Measurements from ENCODE around the gene SNRPD2.

SNRPD2 gene

DNA sequence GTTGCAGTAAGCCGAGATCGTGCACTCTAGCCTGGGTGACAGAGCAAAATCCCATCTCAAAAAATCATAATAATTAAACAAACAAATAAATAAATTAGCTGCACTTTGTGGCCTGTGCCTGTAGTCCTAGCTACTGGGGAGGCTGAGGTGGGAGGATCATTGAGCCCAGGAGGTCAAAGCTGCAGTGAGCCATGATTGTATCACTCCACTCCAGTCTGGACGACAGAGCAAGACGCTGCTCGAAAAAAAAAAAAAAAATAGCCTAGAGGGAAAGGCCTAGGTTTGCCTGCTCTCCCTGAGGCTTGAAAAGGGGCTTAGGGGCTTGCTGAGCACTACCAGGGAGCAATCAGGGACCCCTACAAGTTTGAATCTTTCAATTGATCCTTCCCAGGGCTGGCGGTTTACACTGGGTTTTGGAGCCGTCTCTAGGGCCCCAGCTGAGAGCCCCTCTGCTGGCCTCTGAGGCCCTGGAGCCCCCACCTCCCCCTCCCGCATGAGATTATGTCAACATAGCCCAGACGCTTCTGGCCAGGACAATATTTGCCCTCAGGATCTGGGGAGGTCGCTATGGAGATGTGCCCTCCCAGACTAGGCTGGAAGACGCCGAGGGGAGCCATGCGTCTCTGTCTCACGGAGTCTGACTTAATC lies 34.1 kb downstream of the SNRPD2 start:
- DNase-seq (ENCODE audit: low read depth) = no peak

DNA sequence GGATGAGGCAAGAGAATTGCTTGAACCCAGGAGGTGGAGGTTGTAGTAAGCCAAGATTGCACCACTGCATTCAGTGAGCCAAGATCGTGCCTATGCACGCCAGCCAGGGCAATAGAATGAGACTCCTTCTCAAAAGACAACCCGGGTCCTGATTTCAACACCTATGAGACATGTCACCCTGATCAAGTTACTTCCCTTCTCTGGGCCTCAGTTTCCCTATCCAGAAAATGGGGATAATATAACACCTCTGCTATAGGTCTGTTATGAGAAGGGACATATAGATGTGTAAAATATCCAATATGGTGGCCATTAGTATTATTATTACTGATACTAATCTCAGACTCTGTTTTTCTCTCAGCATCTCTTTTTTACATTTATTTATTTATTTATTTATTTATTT lies 36.7 kb downstream of the SNRPD2 start:
- no peak for DNase-seq (ENCODE audit: low read depth)

DNA sequence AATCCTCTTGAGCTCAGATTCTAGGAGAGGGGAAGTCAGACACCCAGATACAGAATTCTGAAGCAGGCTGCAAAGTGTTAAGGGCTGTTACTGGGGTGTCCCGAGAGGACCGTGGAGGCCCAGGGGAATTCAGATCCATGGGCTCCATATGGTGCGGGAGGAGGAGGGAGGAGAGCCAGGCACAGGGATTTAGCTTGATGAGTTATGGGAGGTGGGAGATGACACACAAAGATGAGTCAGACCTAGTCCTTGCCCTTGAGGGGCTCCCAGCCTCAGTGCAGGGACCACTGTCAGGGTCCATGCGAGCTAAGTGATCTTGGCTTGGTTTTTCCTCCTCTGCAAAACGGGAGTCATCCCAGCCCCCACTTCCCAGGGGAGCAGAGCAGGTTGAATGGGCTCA lies 38.1 kb downstream of the SNRPD2 start:
- no peak for DNase-seq (ENCODE audit: low read depth)

DNA sequence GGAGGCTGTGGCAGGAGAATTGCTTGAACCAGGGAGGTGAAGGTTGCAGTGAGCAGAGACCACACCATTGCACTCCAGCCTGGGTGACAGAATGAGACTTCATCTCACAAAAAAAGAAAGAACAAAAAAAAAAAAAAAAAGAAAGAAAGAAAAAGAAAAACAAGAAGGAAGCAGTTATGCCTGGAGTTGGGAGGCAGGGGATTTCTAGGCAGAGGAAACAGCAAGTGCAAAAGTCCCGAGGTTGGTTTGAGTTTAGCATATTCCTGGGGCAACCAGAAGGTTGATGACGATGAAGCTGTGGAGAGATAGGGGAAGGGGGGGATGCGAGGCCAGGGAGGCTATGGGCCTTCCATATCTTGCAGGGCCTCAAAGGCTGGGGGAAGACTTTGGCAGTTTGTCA lies 41.0 kb downstream of the SNRPD2 start:
- DNase-seq (ENCODE audit: low read depth) = no peak

DNA sequence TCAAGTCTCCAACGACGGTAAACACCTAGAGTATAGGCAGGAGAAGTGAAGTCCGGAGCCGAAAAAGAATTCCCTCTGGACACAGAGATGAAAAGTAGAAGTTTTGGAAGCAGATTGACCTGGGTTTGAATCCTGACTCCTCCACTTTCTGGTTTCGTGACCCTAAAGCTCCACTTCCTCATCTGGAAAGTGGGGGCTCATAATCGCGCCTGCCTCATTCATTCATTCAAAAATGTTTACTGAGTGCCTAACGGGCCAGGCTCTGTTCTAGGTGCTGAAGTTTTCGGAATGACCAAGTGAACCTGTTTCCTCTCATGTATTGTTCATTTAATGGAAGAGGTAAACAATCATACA lies 45.4 kb downstream of the SNRPD2 start:
- no peak for DNase-seq (ENCODE audit: low read depth)

- DNase-seq (ENCODE audit: low read depth) = no peak
Measured at GRCh38 chr19:45645631-45646344, 46.0 kb downstream of the SNRPD2 start.

- DNase-seq (ENCODE audit: low read depth) = no peak
Measured at GRCh38 chr19:45645068-45645630, 46.6 kb downstream of the SNRPD2 start.

- no peak for DNase-seq (ENCODE audit: low read depth)
Measured at GRCh38 chr19:45643927-45644771, 47.6 kb downstream of the SNRPD2 start.

DNA sequence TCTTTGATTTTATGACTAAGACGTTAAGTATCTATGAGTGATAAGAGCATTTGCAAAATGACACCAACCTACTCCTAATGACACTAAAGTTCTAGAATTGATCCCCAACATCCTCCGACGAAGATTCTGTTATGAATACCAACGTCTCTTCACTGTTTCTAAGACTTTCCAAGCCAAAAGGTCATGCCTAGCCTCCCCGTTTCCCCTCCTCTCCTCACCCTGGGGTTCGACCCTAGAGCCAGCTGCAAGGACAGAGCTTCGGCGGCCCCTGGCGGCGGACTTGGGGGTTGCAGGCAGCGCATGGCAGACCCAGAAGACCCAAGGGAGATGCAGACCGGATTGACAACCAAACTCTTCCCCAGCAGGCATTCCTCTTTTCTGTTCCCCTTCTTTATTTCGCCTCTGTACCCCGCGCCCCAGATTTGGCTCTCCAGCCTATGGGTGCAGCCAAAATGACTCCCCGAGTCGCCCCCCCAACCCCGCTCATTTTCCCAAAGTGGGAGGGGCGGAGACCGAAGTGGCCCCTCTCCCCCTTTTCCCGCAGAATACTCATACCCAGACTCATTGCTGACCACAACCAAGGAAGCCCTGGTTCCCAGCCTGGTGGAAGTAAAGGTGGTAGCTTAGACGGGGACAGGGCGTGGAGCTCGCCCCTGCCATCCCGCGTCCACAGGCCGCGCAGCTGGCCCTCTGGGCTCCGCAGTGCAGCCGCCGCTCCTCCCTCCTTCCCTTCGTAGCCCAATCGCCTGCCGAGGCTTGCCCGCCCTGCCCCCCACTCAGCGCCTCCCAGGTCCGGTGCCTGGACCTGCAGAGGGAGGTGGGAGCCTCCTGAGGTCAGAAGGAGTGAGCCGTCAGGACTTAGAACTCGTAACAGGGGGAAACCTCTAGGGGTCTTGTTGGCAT lies 48.5 kb downstream of the SNRPD2 start:
- no peak for DNase-seq (ENCODE audit: low read depth)

DNA sequence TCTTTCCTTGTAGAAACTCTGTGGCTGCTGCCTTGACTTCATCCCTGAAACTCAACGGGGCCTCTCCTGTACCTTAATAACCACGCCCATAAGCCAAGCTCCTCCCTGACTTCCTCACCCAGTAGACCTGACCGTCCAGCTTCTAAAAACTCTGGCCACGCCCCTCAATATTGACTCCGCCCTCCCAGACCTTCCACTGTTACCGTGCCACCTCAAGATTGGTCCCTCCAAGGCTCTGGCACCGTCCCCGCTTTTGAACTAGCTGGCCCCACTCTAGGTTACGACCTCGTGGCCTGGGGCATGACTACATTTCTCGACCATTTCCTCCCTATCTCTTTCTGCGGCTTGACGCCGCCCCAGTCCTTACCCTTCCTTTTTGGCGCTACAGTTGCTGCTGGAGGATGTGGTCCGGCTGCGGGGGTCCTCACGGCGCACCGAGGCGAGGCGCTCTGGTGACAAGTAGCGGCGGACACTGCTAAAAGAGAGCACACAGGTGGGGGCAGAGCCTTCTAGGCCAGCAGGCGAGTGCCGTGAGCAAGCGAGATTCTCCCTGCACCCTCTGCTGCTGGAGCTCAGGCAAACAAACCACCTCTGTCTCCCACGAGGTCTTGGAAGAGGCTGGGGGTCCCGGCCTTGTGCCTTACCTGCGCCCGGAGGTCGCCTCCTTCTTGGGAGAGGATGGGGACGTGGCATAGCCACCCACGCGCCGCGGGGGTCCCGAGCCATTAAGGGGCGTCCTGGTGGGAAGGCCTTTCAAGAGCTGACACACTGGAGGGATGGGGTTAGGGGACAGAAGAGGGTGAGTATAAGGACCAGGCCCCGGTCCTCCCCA lies 50.3 kb downstream of the SNRPD2 start:
- no peak for DNase-seq (ENCODE audit: low read depth)

- no peak for DNase-seq (ENCODE audit: low read depth)
Measured at GRCh38 chr19:45640849-45641273, 50.9 kb downstream of the SNRPD2 start.

DNA sequence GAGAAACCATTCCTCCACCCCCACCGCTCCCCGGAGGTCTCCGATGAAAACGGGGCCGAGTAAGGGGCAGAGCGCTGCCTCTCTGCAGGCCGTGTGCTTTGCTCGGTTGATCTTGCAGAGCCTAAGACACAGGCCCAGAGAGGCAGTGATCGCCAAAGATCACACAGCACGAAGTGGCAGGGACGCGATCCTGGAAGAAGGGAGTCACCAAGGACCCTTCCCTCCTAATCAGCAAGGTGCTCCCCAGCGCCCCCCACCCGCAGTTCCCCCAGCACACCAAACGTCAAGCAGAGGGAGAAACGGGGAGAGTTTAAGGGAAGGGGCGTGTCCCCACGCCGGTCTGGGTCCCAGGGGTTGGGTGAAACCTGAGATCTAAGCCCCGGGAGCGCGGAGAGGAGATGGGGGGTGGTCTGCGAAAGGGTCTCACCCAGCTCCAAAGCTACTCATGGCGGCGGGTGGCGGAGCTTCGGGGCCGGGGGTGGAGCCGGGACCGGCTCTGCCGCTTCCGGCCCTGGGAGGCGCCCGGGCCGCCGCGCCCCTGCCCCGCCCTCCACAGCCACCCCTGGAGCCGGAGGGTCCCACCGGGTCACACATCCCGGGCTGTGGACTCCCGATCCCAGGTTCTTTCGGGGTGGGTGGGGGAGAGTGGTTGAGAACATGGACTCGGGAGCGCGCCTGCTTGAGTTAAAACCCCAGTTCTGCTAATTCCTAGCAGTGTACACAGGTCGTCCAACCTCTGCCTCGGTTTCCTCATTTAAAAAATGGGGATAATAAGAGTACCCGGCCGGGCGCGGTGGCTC lies 52.6 kb downstream of the SNRPD2 start, which contains the start of gene EML2:
EML2 (minus strand) TSS at position 468 of the 800 bp plus-strand sequence; CDS start at position 447, 21 bp downstream.
- DNase-seq (ENCODE audit: low read depth) = no peak

- no peak for DNase-seq (ENCODE audit: low read depth)
Measured at GRCh38 chr19:45637890-45638667, 53.7 kb downstream of the SNRPD2 start.
